ENCODE results near the gene EFCAB14.

- peak; percentile 87 for TF ChIP-seq CTCF (conservative IDR thresholded peaks at IDR 0.05)
- no peak for TF ChIP-seq ZFX (IDR thresholded peaks at IDR 0.05)
These were observed 28.9 kb upstream of the EFCAB14 start for GRCh38 chr1:46747683-46748288.
